Fibroblast of lung (primary cell): ENCODE results near the gene THRA. TPM values are rescaled to one million over a fixed set of nuclear protein-coding genes. Genes with fewer than 3 reads are reported as not detected.
"Not testable (repeated sequence)": the region's sequence is repeated elsewhere in the genome, so short reads cannot be mapped to it uniquely, and the experiment has no call there.

Experiments
- DNase-seq, 2 donors: peaks; one replicate each; pipeline versions ENCODE4 v3.0.0 to v3.0.0-alpha.2; 2010; ENCODE audit warnings: low read depth in 2 of 2
- H2AFZ ChIP-seq: 2 replicates; pipeline ENCODE4 v1.5.1; 2012; ENCODE audit warnings: low read length, control low read depth, inconsistent platforms
- H3K27ac ChIP-seq: 2 replicates; pipeline ENCODE4 v1.5.1; 2011; ENCODE audit warnings: low read length, control low read depth; ENCODE audit not compliant: insufficient read depth
- H3K27me3 ChIP-seq: 2 replicates; pipeline ENCODE4 v1.5.1; 2011; ENCODE audit warnings: mild to moderate bottlenecking, low read length; ENCODE audit not compliant: control insufficient read depth, insufficient read depth
- H3K36me3 ChIP-seq: 2 replicates; pipeline ENCODE4 v1.5.1; 2011; ENCODE audit warnings: low read length; ENCODE audit not compliant: control insufficient read depth, insufficient read depth
- H3K4me1 ChIP-seq: 2 replicates; pipeline ENCODE4 v1.5.1; 2011; ENCODE audit warnings: low read length; ENCODE audit not compliant: control insufficient read depth, insufficient read depth; ENCODE audit errors: extremely low read depth
- H3K4me2 ChIP-seq: 2 replicates; pipeline ENCODE4 v1.5.1; 2011; ENCODE audit warnings: low read length, control low read depth; ENCODE audit not compliant: insufficient read depth; ENCODE audit errors: extremely low read depth
- H3K4me3 ChIP-seq, 4 experiments: fragments of 200-600 bp in 1 of 4; sonication (generic) in 1 of 4; replicated peaks in 1 of 4; 2 replicates each; pipeline ENCODE4 v1.5.1; 2011 to 2016; ENCODE audit warnings: low read length in 4 of 4, low read depth in 3 of 4, mild to moderate bottlenecking in 3 of 4, control low read depth in 2 of 4, inconsistent platforms in 1 of 4, mixed read lengths in 1 of 4; ENCODE audit not compliant: insufficient read depth in 1 of 4; ENCODE audit errors: control extremely low read depth in 1 of 4
- H3K79me2 ChIP-seq: 2 replicates; pipeline ENCODE4 v1.5.1; 2012; ENCODE audit warnings: mild to moderate bottlenecking, low read length, inconsistent platforms; ENCODE audit not compliant: control insufficient read depth, insufficient read depth
- H3K9ac ChIP-seq: 2 replicates; pipeline ENCODE4 v1.5.1; 2011; ENCODE audit warnings: mild to moderate bottlenecking, low read length, control low read depth; ENCODE audit not compliant: insufficient read depth
- H3K9me3 ChIP-seq: 2 replicates; pipeline ENCODE4 v1.5.1; 2012; ENCODE audit warnings: low read depth, low read length; ENCODE audit not compliant: control insufficient read depth, insufficient read depth
- H4K20me1 ChIP-seq: 2 replicates; pipeline ENCODE4 v1.5.1; 2011; ENCODE audit warnings: low read length; ENCODE audit not compliant: control insufficient read depth, insufficient read depth; ENCODE audit errors: extremely low read depth
- CTCF ChIP-seq, 2 donors: IDR thresholded peaks in 1 of 2; conservative IDR thresholded peaks in 1 of 2; 1 replicate in 1 of 2; 2 replicates in 1 of 2; pipeline ENCODE4 v1.5.1; 2011 to 2012; ENCODE audit warnings: low read length in 2 of 2, control low read depth in 1 of 2, inconsistent platforms in 1 of 2, low read depth in 1 of 2, mild to moderate bottlenecking in 1 of 2
- EZH2 ChIP-seq: IDR thresholded peaks from 2 replicates; pipeline ENCODE4 v1.5.1; 2012; ENCODE audit warnings: low read length, control low read depth, mild to moderate bottlenecking; ENCODE audit errors: missing control alignments
- polyA plus RNA-seq, 2 donors: library from polyadenylated mRNA; depleted of rRNA in 1 of 2; stranded (reverse) in 1 of 2; unstranded in 1 of 2; fragments of >200 nt; gene quantifications; 2 replicates each; pipeline ENCODE4 v1.2.1, GENCODE V29; 2011 to 2012; ENCODE audit warnings: missing spikeins in 1 of 2
- total RNA-seq: library from RNA; depleted of rRNA; stranded (reverse); fragments of >200 nt; gene quantifications from 2 replicates; pipeline ENCODE4 v1.2.1, GENCODE V29; 2014

Gene THRA
- total and polyA plus RNA-seq, 2 donors (not counting 1 experiment from before 2014, with no cell fraction given): 27.2 to 52.8 TPM

GRCh38 chr17:40134184-40134583, 71.4 kb downstream of the THRA start:
- no peak for DNase-seq
- H3K4me2 ChIP-seq: no peak overlapping the region
- H3K79me2 ChIP-seq: peaks cover 12% of the 10 kb centered on the region
- no peaks in the 10 kb centered on the region for H3K9me3 ChIP-seq
- H3K27ac ChIP-seq: no peak overlapping the region
- no peak overlapping the region for H3K9ac ChIP-seq
- no peak overlapping the region for H3K4me3 ChIP-seq
- no peaks in the 10 kb centered on the region for H4K20me1 ChIP-seq
- no peak for TF ChIP-seq EZH2
- H2AFZ ChIP-seq: no peak overlapping the region
- H3K36me3 ChIP-seq: peaks cover 24% of the 10 kb centered on the region
- no peaks in the 10 kb centered on the region for H3K27me3 ChIP-seq
- peaks cover 3% of the 10 kb centered on the region for H3K4me1 ChIP-seq

- H3K79me2 ChIP-seq: peaks cover 8% of the 10 kb centered on the region
- peaks cover 7% of the 10 kb centered on the region for H3K4me1 ChIP-seq
- no peak overlapping the region for H3K4me3 ChIP-seq
- no peaks in the 10 kb centered on the region for H3K27me3 ChIP-seq
- TF ChIP-seq CTCF (conservative IDR thresholded peaks at IDR 0.05 in 1 of 2, IDR thresholded peaks at IDR 0.05 in 1 of 2; ENCODE audit: low read depth in 1 of 2, low read length in 2 of 2) (no peak), EZH2 (no peak)
- no peak overlapping the region for H3K9ac ChIP-seq
- no peaks in the 10 kb centered on the region for H4K20me1 ChIP-seq
- H2AFZ ChIP-seq: no peak overlapping the region
- no peaks in the 10 kb centered on the region for H3K9me3 ChIP-seq
- H3K27ac ChIP-seq: no peak overlapping the region
- peaks cover 17% of the 10 kb centered on the region for H3K36me3 ChIP-seq
- H3K4me2 ChIP-seq: no peak overlapping the region
- no peak for DNase-seq
These were observed 73.1 kb downstream of the THRA start for GRCh38 chr17:40135817-40136216.

- Histone ChIP-seq H3K36me3 (peaks cover 4% of the 10 kb centered on the region), H4K20me1 (no peaks in the 10 kb centered on the region)
These were observed 76.8 kb downstream of the THRA start for GRCh38 chr17:40139566-40140058.

GRCh38 chr17:40143166-40143565, 80.4 kb downstream of the THRA start:
- H3K36me3 ChIP-seq, DNase-seq, H3K4me3 ChIP-seq, H2AFZ ChIP-seq, H4K20me1 ChIP-seq, H3K4me1 ChIP-seq, H3K9me3 ChIP-seq, H3K9ac ChIP-seq, H3K27me3 ChIP-seq, H3K27ac ChIP-seq, H3K4me2 ChIP-seq: not testable (repeated sequence)
- H3K79me2 ChIP-seq: peaks cover 27% of the 10 kb centered on the region

More at GRCh38 chr17:40139566-40140058, 76.8 kb downstream of the THRA start:
- Histone ChIP-seq H3K27me3 (no peaks in the 10 kb centered on the region), H3K79me2 (peaks cover 16% of the 10 kb centered on the region), H3K4me2 (peak overlapping the region; percentile 99), H2AFZ (peak overlapping the region; percentile 69), H3K4me1 (peaks cover 6% of the 10 kb centered on the region), H3K27ac (peak overlapping the region; percentile 94), H3K9me3 (no peaks in the 10 kb centered on the region), H3K4me3 (peak overlapping the region; percentile 65 to 85 (median 82)), H3K9ac (peak overlapping the region; percentile 97)
- no peak for DNase-seq
- TF ChIP-seq CTCF (conservative IDR thresholded peaks at IDR 0.05 in 1 of 2, IDR thresholded peaks at IDR 0.05 in 1 of 2; ENCODE audit: low read depth in 1 of 2, low read length in 2 of 2) (no peak), EZH2 (no peak)

Other genes with a start within 250 kb of the THRA start
- gene IKZF3, start 198.7 kb upstream of the THRA start, total RNA-seq: not detected in 2 replicates
- 0.03 TPM in 1 of 2 replicates, not detected in the other for gene IKZF3, start 198.7 kb upstream of the THRA start, polyA plus RNA-seq
- gene ZPBP2, start 194.8 kb upstream of the THRA start, total RNA-seq: not detected in 2 replicates
- gene ZPBP2, start 194.8 kb upstream of the THRA start, polyA plus RNA-seq: not detected in 2 replicates
- gene GSDMB, start 144.3 kb upstream of the THRA start, total RNA-seq: 4.4 and 5.6 TPM in 2 replicates
- gene GSDMB, start 144.3 kb upstream of the THRA start, polyA plus RNA-seq: 1.1 and 2.3 TPM in 2 replicates
- 48.1 and 51.9 TPM in 2 replicates for gene ORMDL3, start 135.4 kb upstream of the THRA start, total RNA-seq
- gene ORMDL3, start 135.4 kb upstream of the THRA start, polyA plus RNA-seq: 22.3 and 30.1 TPM in 2 replicates
- not detected in 2 replicates for gene LRRC3C, start 135.2 kb upstream of the THRA start, total RNA-seq
- gene LRRC3C, start 135.2 kb upstream of the THRA start, polyA plus RNA-seq: not detected in 2 replicates
- gene GSDMA, start 100.0 kb upstream of the THRA start, total RNA-seq: not detected in 2 replicates
- gene GSDMA, start 100.0 kb upstream of the THRA start, polyA plus RNA-seq: not detected in 2 replicates
- 55.2 and 55.5 TPM in 2 replicates for gene PSMD3, start 82.2 kb upstream of the THRA start, total RNA-seq
- gene PSMD3, start 82.2 kb upstream of the THRA start, polyA plus RNA-seq: 66.9 and 107 TPM in 2 replicates
- gene CSF3, start 47.5 kb upstream of the THRA start, total RNA-seq: not detected in 2 replicates
- 0.12 TPM in 1 of 2 replicates, not detected in the other for gene CSF3, start 47.5 kb upstream of the THRA start, polyA plus RNA-seq
- gene MED24, start 8.6 kb upstream of the THRA start, total RNA-seq: 25.1 and 31.1 TPM in 2 replicates
- gene MED24, start 8.6 kb upstream of the THRA start, polyA plus RNA-seq: 42.7 and 66.7 TPM in 2 replicates
- gene NR1D1, start 37.6 kb downstream of the THRA start, total RNA-seq: 1.8 and 5.3 TPM in 2 replicates
- 3.3 and 4.0 TPM in 2 replicates for gene NR1D1, start 37.6 kb downstream of the THRA start, polyA plus RNA-seq
- gene MSL1, start 59.0 kb downstream of the THRA start, total RNA-seq: 43.9 and 52.4 TPM in 2 replicates
- 65.6 and 86.3 TPM in 2 replicates for gene MSL1, start 59.0 kb downstream of the THRA start, polyA plus RNA-seq
- gene CASC3, start 77.6 kb downstream of the THRA start, total RNA-seq: 24.9 and 26.8 TPM in 2 replicates
- 38.8 and 45.7 TPM in 2 replicates for gene CASC3, start 77.6 kb downstream of the THRA start, polyA plus RNA-seq
- gene RAPGEFL1, start 114.5 kb downstream of the THRA start, total RNA-seq: 1.2 and 1.3 TPM in 2 replicates
- gene RAPGEFL1, start 114.5 kb downstream of the THRA start, polyA plus RNA-seq: 1.6 and 1.7 TPM in 2 replicates
- gene WIPF2, start 156.3 kb downstream of the THRA start, total RNA-seq: 4.6 and 7.6 TPM in 2 replicates
- 9.1 and 11.1 TPM in 2 replicates for gene WIPF2, start 156.3 kb downstream of the THRA start, polyA plus RNA-seq
- gene CDC6, start 224.9 kb downstream of the THRA start, total RNA-seq: 1.3 and 4.5 TPM in 2 replicates
- 16.3 and 45.4 TPM in 2 replicates for gene CDC6, start 224.9 kb downstream of the THRA start, polyA plus RNA-seq
- gene RARA, start 246.2 kb downstream of the THRA start, total RNA-seq: 7.8 and 10.5 TPM in 2 replicates
- gene RARA, start 246.2 kb downstream of the THRA start, polyA plus RNA-seq: 7.0 and 7.6 TPM in 2 replicates